Gastrocnemius medialis (tissue), 4 donors: ENCODE data around the gene ENTPD5.

Experiments
- CTCF ChIP-seq, 5 experiments: fragments of 450-650 bp in 3 of 5; fragments of 200-600 bp in 2 of 5; sonication (generic) in 2 of 5; IDR thresholded peaks in 4 of 5; conservative IDR thresholded peaks in 1 of 5; 1 replicate in 4 of 5; 2 replicates in 1 of 5; pipeline ENCODE4 v1.5.1; 2016 to 2019; ENCODE audit warnings: antibody characterized with exemption in 5 of 5, mild to moderate bottlenecking in 3 of 5, moderate library complexity in 3 of 5
- POLR2A ChIP-seq, 2 donors: fragments of 450-650 bp; IDR thresholded peaks; one replicate each; pipeline ENCODE4 v1.6.1; 2017; ENCODE audit warnings: antibody characterized with exemption in 2 of 2, mild to moderate bottlenecking in 2 of 2, moderate library complexity in 2 of 2

GRCh38 chr14:74018586-74019407, at the start of gene ENTPD5, which contains the start of gene BBOF1:
- TF ChIP-seq CTCF (IDR thresholded peaks at IDR 0.05 in 4 of 5, conservative IDR thresholded peaks at IDR 0.05 in 1 of 5) (peak in 1 of 5 experiments; percentile 23), POLR2A (IDR thresholded peaks at IDR 0.05) (peak; percentile 93 to 95)
